Adrenal gland (tissue), 12 donors: Measurements from ENCODE around the gene PTPRN2. TPM values are rescaled to one million over a fixed set of nuclear protein-coding genes. Genes with fewer than 3 reads are reported as not detected.

Experiments
- DNase-seq, 7 donors: peaks; one replicate each; pipeline ENCODE4 v3.0.0-alpha.2; 2019 to 2020
- H3K27ac ChIP-seq, 5 donors: fragments of 200-600 bp; sonication (generic) in 4 of 5; 1 replicate in 3 of 5; 2 replicates in 2 of 5; pipeline versions ENCODE4 v1.5.1 to v1.8.0; 2016 to 2020; ENCODE audit warnings: mild to moderate bottlenecking in 1 of 5
- H3K27me3 ChIP-seq: fragments of 200-600 bp; 2 replicates; pipeline ENCODE4 v1.8.0; 2021
- H3K36me3 ChIP-seq, 2 donors: fragments of 200-600 bp; replicated peaks in 1 of 2; 1 replicate in 1 of 2; 2 replicates in 1 of 2; pipeline versions ENCODE4 v1.5.1 to v1.8.0; 2018 to 2022
- H3K4me1 ChIP-seq, 2 donors: fragments of 200-600 bp; replicated peaks in 1 of 2; 1 replicate in 1 of 2; 2 replicates in 1 of 2; pipeline versions ENCODE4 v1.5.1 to v1.8.0; 2018 to 2021
- H3K4me3 ChIP-seq, 4 donors: fragments of 200-600 bp; sonication (generic) in 3 of 4; one replicate each; pipeline ENCODE4 v1.5.1; 2016 to 2018
- H3K9me3 ChIP-seq, 3 donors: fragments of 200-600 bp; sonication (generic) in 1 of 3; replicated peaks in 1 of 3; 1 replicate in 2 of 3; 2 replicates in 1 of 3; pipeline versions ENCODE4 v1.5.1 to v1.8.0; 2016 to 2021
- CTCF ChIP-seq, 6 experiments: fragments of 450-650 bp in 4 of 6; fragments of 200-600 bp in 2 of 6; sonication (generic) in 1 of 6; IDR thresholded peaks; 1 replicate in 5 of 6; 2 replicates in 1 of 6; pipeline versions ENCODE4 v1.5.1 to v1.8.0; 2016 to 2021; ENCODE audit warnings: antibody characterized with exemption in 6 of 6, mild to moderate bottlenecking in 2 of 6, moderate library complexity in 1 of 6
- POLR2A ChIP-seq, 2 donors: fragments of 450-650 bp; IDR thresholded peaks; one replicate each; pipeline ENCODE4 v1.6.1; 2017; ENCODE audit warnings: antibody characterized with exemption in 2 of 2, mild to moderate bottlenecking in 2 of 2, moderate library complexity in 1 of 2
- WGBS, 4 donors: extraction: QIAGEN DNeasy Blood & Tissue Kit in 2 of 4; methylation state at CpG; one replicate each; pipeline versions ENCODE4 v1.1.5 to v1.1.7; 2013 to 2017; 5-methylcytosine and 5-hydroxymethylcytosine counted together
- intact Hi-C, 2 donors: fragments of 100-400 bp; cut with DNase I; formaldehyde crosslinking; loops; one replicate each; pipeline versions ENCODE4 v1.14.1 to v1.15.0; 2022 to 2023
- polyA plus RNA-seq, 3 donors: library from polyadenylated mRNA; stranded (reverse); fragments of 200-250 nt in 2 of 3; fragments of 350-450 nt in 1 of 3; fragmentation: Illumina TruSeq in 1 of 3; extraction: RNeasy Lipid Tissue Mini Kit (QIAGEN cat#74804) in 1 of 3; gene quantifications; one replicate each; pipeline ENCODE4 v1.2.3, GENCODE V29; 2013 to 2014
- total RNA-seq, 9 donors: library from RNA; depleted of rRNA in 4 of 9; stranded (reverse); fragments of >200 nt in 4 of 9; fragments of 120-200 nt in 1 of 9; fragmentation: NEBNext Ultra II Directional in 1 of 9; extraction: Animal tissue kit (Norgen Biotek cat#: 25700) in 1 of 9; gene quantifications; one replicate each; pipeline versions ENCODE4 v1.1.0 to v1.2.4, GENCODE V29; 2013 to 2023
- donor health status: healthy with polysubstance abuse.
- donor health status: Bipolar disorder and iron deficiency.
- donor health status: DM: yes; HTN: yes; CAD: no.
- donor health status: DM: no; HTN: no; CAD: no.
- donor health status: DM: no; HTN: no; CAD: no.
- donor health status: DM: yes; HTN: yes; CAD: no.

PTPRN2 gene
- total and polyA plus RNA-seq, 12 donors = 2.2 to 16.2 (median 3.4) TPM

GRCh38 chr7:158487631-158488151 is 99.9 kb downstream of the PTPRN2 start:
- 44 to 66% (median 63%) methylated on average over 18 of the region's 18 CpGs for WGBS, 4 donors
- no peak for TF ChIP-seq CTCF (IDR thresholded peaks at IDR 0.05)
- TF ChIP-seq POLR2A (IDR thresholded peaks at IDR 0.05) = no peak
- Histone ChIP-seq H3K36me3 (no peaks in the 10 kb centered on the region), H3K9me3 (no peaks in the 10 kb centered on the region), H3K4me3 (no peak overlapping the region), H3K4me1 (no peaks in the 10 kb centered on the region), H3K27ac (no peak overlapping the region), H3K27me3 (no peaks in the 10 kb centered on the region)
- DNase-seq = no peak
- intact Hi-C loops = no loop called here

GRCh38 chr7:158486919-158487318 is 100.7 kb downstream of the PTPRN2 start:
- 87 to 90% (median 88%) methylated on average over 8 of the region's 8 CpGs for WGBS, 4 donors
- TF ChIP-seq CTCF (IDR thresholded peaks at IDR 0.05) = no peak
- TF ChIP-seq POLR2A (IDR thresholded peaks at IDR 0.05) = no peak
- intact Hi-C loops = no loop called here
- no peaks in the 10 kb centered on the region for H3K4me1 ChIP-seq
- no peaks in the 10 kb centered on the region for H3K27me3 ChIP-seq
- no peaks in the 10 kb centered on the region for H3K36me3 ChIP-seq
- no peak overlapping the region for H3K27ac ChIP-seq
- H3K4me3 ChIP-seq = no peak overlapping the region
- H3K9me3 ChIP-seq = no peaks in the 10 kb centered on the region
- no peak for DNase-seq

- Histone ChIP-seq H3K4me1 (no peaks in the 10 kb centered on the region), H3K27me3 (no peaks in the 10 kb centered on the region), H3K36me3 (no peaks in the 10 kb centered on the region), H3K27ac (no peak overlapping the region), H3K4me3 (no peak overlapping the region), H3K9me3 (no peaks in the 10 kb centered on the region)
- DNase-seq = no peak
- no peak for TF ChIP-seq POLR2A (IDR thresholded peaks at IDR 0.05)
- no peak for TF ChIP-seq CTCF (IDR thresholded peaks at IDR 0.05)
- intact Hi-C loops = no loop called here
- 89 to 91% (median 90%) methylated on average over 26 to 49 of the region's 50 CpGs for WGBS, 4 donors
Observed at GRCh38 chr7:158484801-158485531, 102.7 kb downstream of the PTPRN2 start.

- H3K27ac ChIP-seq = no peak overlapping the region
- no peaks in the 10 kb centered on the region for H3K4me1 ChIP-seq
- no peak for TF ChIP-seq POLR2A (IDR thresholded peaks at IDR 0.05)
- no peak for TF ChIP-seq CTCF (IDR thresholded peaks at IDR 0.05)
- intact Hi-C loops = no loop called here
- no peak for DNase-seq
- no peaks in the 10 kb centered on the region for H3K9me3 ChIP-seq
- 76 to 81% (median 77%) methylated on average over 3 of the region's 3 CpGs for WGBS, 4 donors
- no peak overlapping the region for H3K4me3 ChIP-seq
- no peaks in the 10 kb centered on the region for H3K27me3 ChIP-seq
- no peaks in the 10 kb centered on the region for H3K36me3 ChIP-seq
Observed at GRCh38 chr7:158482480-158482879, 105.1 kb downstream of the PTPRN2 start.
